ENCODE results near the gene CIITA.
A peak's percentile ranks its signal among the peaks of the same experiment; 100 is the strongest.
"Not testable (repeated sequence)": the region's sequence is repeated elsewhere in the genome, so short reads cannot be mapped to it uniquely, and the experiment has no call there.

CIITA gene

GRCh38 chr16:10935226-10935915, 58.4 kb downstream of the CIITA start:
- DNase-seq = no peak

- no peak for DNase-seq
Measured at GRCh38 chr16:10936272-10936984, 59.4 kb downstream of the CIITA start.

GRCh38 chr16:10937068-10937859, 60.3 kb downstream of the CIITA start:
- DNase-seq = peak in 17 of 56 donors; percentile 6 to 48 (median 28)

DNA sequence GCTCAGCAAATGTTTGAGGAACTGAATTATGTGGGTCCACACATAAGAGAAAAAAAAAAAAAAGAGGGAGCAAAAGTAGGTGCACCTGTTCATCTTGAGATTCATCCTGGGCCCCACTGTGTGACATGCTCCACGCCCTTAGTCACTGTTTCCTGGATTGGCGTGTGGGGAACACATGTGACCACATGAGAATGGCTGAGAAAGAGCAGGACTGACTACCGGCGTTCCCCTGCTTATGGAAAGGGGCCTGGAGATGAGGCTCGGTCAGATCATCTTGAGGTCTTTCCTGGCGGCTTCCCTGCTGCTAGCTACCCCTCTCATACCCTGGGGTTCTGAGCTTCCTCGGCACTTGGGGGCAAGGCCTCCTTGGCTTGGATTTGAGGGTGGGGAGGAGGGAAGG, 61.3 kb downstream of the CIITA start:
- DNase-seq = no peak

DNA sequence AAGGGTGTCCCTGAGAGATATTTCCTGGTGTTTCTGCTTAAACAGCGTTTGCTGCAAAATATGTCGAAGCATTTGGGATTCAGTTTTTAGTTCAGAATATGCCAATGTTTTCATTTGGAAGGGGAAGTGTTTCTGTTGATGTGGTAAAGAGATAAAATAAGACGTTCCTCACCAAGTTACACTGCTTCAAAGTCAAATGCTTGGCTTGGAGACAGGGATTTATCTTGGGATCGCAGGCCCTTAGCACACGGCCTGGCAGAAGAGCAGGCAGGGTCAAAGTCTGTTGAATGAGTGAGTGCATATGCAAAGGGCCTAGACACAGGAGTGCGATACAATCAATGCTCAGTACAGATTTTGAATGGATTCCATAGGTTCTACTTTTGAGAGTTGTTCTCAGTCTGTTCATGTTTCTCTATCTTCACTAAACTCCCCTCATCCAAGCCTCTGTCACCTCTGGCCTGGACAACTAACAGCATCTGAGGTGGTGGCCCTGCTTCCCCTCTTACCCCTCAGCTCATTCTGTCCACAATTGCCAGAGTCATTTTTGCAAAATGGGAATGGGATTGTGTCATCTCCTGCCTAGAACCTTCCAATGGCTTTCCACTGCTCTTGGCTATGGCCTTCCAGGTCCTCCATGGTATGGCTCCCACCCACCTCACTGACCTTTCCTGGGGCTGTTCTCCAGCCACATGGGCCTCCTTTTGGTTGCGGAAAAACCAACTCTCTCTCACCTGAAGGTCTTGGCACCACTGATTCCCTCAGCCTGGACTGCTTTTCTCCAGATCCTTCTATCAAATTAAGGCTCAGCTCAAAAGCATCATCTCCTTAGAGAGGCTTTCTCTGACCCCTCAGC, 62.0 kb downstream of the CIITA start:
- no peak for DNase-seq

DNA sequence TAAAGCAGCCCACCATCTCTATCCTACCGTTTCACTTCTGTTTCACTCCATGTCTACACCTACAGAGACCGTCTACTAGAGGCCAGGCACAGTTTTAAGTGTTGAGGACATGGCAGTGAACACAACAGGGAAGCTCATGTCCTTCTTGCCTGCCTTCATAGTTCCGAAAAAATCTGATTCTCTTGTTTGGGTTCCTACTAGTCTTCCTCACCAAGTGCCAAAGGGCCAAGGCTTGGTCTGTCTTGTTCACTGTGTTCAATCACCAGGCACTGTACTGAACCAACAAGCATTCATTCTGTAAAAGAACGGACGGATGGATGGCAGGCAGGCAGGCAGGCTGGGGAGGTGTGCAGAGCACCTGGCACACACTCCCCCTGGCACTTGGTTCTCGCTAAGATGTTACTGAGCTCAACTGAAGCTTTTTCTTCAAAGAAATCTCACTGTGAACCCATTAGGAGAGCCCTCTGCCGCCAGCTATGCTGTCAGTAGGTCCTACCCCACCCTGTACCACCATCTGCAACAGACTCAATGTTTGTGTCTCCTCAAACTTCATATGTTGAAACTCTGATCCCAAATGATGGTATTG, 62.7 kb downstream of the CIITA start:
- DNase-seq = no peak

- DNase-seq = peak in 9 of 56 donors; percentile 4 to 42 (median 28)
Measured at GRCh38 chr16:10940501-10941079, 63.6 kb downstream of the CIITA start.

- DNase-seq = peak in 6 of 56 donors; percentile 12 to 26 (median 14)
Measured at GRCh38 chr16:10941127-10941933, 64.3 kb downstream of the CIITA start.

GRCh38 chr16:10941935-10942351, 64.9 kb downstream of the CIITA start:
- not testable (repeated sequence) for DNase-seq

DNA sequence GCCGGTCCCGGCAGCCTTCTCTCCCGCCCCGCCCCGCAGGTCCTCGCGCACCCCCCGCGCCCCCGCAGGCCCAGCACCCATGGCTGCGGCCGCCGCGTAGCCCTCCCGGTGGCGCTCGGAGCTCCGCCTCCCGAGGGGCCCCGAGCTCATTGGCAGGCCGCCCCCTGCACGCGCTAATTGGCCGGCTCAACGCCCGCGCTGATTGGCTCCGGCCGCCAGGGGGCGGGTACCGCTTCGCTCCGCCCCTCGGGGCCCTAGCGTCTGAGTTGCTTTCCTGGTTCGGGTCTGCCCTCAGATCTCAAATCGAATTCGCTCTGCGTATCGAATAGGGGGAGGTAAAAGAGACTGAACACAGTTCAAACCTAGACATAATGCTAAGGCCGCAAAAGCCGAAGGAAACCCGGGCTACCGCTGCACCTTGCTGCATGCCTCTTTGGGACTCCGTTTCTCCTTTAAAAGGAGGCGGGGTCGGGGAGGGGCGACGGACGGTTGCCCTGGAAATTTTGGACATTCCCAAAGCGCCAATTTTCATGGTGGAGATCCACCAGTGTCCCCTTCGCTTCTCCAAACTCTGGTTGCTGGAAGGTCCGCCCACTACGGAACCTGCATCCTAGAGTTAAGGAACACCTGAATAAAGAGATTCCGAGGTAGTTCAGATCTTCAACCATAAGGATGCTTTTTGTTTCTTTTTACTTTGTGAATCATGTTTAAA, 65.5 kb downstream of the CIITA start, which contains the start of gene DEXI:
Gene DEXI (minus strand): TSS at position 117 of the 712 bp plus-strand sequence. CDS start 463 bp downstream, outside the sequence.
- DNase-seq = peak; percentile 23 to 98 (median 92)

- DNase-seq = no peak
Measured at GRCh38 chr16:10943064-10943353, 66.0 kb downstream of the CIITA start.

DNA sequence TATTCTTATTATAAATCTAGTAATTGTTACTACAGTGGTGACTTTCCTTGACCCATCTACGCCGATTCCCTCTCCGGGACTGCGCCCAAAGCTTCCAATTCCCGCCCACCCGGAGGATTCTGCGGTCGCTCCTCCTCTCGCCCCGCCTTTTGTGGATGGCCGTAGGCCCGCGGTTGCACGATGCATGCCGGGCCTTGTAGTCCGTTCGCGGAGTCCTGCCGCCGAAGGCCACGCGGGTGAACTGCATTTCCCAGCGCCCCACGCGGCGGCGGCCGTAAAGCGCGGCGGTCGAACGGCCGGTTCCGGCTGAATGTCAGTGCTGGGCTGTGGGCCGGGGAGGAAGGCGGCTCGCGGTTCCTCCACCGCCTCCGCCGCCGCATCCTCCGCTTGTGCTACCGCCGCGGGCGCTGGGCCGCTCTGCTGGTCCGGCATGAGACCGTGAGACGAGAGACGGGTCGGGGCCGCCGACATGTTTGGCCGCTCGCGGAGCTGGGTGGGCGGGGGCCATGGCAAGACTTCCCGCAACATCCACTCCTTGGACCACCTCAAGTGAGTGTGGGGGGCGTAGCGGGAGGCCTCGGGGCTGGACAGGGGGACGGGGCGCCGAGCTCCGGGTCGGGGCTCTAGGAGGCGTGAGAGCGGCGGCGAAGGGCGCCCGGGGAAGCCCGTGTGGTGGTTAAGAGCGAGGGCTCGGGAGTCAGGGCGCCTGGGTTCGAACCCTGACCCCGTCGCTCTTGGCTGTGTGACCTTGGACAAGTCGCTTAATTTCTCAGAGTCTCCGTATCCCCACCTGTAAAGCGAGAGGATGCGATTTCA, 67.5 kb downstream of the CIITA start, which contains the start of gene CLEC16A:
Gene CLEC16A (plus strand): TSS at position 316 of the 816 bp plus-strand sequence. CDS start 154 bp downstream, at position 470.
- peak; percentile 87 to 99 (median 97) for DNase-seq

- DNase-seq = no peak
Measured at GRCh38 chr16:10945065-10945787, 68.2 kb downstream of the CIITA start.

DNA sequence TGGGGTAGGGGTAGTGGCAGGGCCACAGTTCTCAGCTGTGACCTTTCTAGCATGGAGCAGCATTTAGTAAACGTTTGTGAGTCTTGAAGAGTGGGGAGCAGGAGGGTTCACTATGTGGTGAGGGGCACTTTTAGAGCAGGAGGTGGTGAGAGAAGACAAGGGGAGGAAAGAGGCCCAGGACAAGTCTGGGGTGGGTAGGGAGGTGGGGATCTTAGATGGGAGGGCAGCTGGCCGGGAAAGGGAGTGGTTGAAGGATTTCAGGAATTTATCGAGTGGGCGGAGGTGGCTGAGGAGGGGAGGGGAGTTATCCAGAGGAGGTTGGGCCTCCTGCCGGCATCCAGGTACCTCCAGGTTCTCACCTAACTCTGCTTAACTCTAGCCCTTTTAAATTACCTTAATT, 69.3 kb downstream of the CIITA start:
- no peak for DNase-seq

- DNase-seq = peak in 4 of 56 donors; percentile 7 to 47 (median 16)
Measured at GRCh38 chr16:10947211-10947787, 70.3 kb downstream of the CIITA start.

DNA sequence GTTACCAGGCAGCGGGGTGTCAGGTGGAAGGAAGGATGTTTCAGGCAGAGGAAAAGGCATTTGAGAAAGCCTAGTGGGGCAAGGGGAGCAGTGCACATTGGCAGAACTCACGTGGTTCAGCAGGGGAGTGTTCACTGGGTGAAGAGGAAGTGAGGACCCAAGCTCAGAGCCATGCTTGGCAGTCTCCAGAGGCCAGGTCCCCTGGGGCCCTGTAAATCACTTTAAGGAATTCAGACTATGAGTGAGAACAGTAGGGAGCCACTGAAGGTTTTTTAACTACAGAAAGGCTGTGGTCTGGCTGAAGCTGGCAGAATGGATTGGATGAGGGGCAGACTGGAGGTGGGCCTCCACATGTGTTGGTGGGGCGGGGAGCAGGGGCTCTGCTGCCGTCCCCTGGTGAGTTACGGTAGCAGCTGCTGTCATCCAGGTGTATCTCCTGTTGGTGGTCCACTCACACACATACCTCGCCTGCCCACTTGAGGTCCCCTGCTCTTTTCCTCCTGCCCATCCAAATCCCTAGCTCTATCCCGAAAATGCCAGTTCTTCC, 72.5 kb downstream of the CIITA start:
- DNase-seq = peak in 5 of 56 donors; percentile 9 to 46 (median 20)

Measured in nucleus accumbens (tissue), 56 donors.